GM18505 (cell line): ENCODE data around the gene CACNA1C.

ENCODE experiments used
- ATAC-seq: cut with Tn5 transposase; IDR thresholded peaks from one replicate; pipeline ENCODE4 v1.9.1; 2021; ENCODE audit not compliant: unreplicated experiment
- POLR2A ChIP-seq: IDR thresholded peaks from 4 replicates; pipeline ENCODE4 v1.6.1; 2011; ENCODE audit warnings: borderline replicate concordance; ENCODE audit not compliant: insufficient read depth, insufficient read length; ENCODE audit errors: extremely low read depth

CACNA1C gene

GRCh38 chr12:2356601-2357125 lies 303.9 kb downstream of the CACNA1C start:
- no peak for ATAC-seq
- TF ChIP-seq POLR2A = no peak

- ATAC-seq = no peak
- TF ChIP-seq POLR2A = no peak
Observed at GRCh38 chr12:2358986-2359658, 306.3 kb downstream of the CACNA1C start.

- ATAC-seq = no peak
- no peak for TF ChIP-seq POLR2A
Observed at GRCh38 chr12:2359725-2360629, 307.2 kb downstream of the CACNA1C start.

- TF ChIP-seq POLR2A = no peak
- no peak for ATAC-seq
Observed at GRCh38 chr12:2360630-2361170, 307.9 kb downstream of the CACNA1C start.

- no peak for ATAC-seq
- TF ChIP-seq POLR2A = no peak
Observed at GRCh38 chr12:2363836-2364609, 311.2 kb downstream of the CACNA1C start.

GRCh38 chr12:2364631-2365051 lies 311.9 kb downstream of the CACNA1C start:
- TF ChIP-seq POLR2A = no peak
- ATAC-seq = no peak

GRCh38 chr12:2366711-2367110 lies 313.9 kb downstream of the CACNA1C start:
- no peak for ATAC-seq
- TF ChIP-seq POLR2A = no peak

GRCh38 chr12:2372178-2372577 lies 319.4 kb downstream of the CACNA1C start:
- no peak for TF ChIP-seq POLR2A
- ATAC-seq = no peak

GRCh38 chr12:2372735-2373134 lies 319.9 kb downstream of the CACNA1C start:
- no peak for ATAC-seq
- no peak for TF ChIP-seq POLR2A

- no peak for TF ChIP-seq POLR2A
- ATAC-seq = no peak
Observed at GRCh38 chr12:2373307-2373706, 320.5 kb downstream of the CACNA1C start.

- no peak for TF ChIP-seq POLR2A
- ATAC-seq = no peak
Observed at GRCh38 chr12:2374092-2374906, 321.5 kb downstream of the CACNA1C start.

- TF ChIP-seq POLR2A = no peak
- ATAC-seq = no peak
Observed at GRCh38 chr12:2375871-2376270, 323.1 kb downstream of the CACNA1C start.
